HEK293T (cell line): ENCODE results near the gene FLNA.

Source experiments
- FOXK2 ChIP-seq: fragments of 450-650 bp; IDR thresholded peaks from 2 replicates; pipeline ENCODE4 v1.6.1; 2016; ENCODE audit warnings: mild to moderate bottlenecking
- FOXM1 ChIP-seq: fragments of 450-650 bp; IDR thresholded peaks from 2 replicates; pipeline ENCODE4 v1.6.1; 2017; ENCODE audit warnings: mild to moderate bottlenecking, borderline replicate concordance
- SP1 ChIP-seq: fragments of 450-650 bp; IDR thresholded peaks from 2 replicates; pipeline ENCODE4 v1.6.1; 2017
- ZNF384 ChIP-seq: fragments of 450-650 bp; IDR thresholded peaks from 2 replicates; pipeline ENCODE4 v1.6.1; 2016

- no peak for TF ChIP-seq FOXK2
- TF ChIP-seq FOXM1 = no peak
- no peak for TF ChIP-seq ZNF384
- TF ChIP-seq SP1 = no peak
These were observed 6.7 kb downstream of the FLNA start for GRCh38 chrX:154367474-154368308.
